ENCODE measurements around the gene HDAC7. TPM values are rescaled to one million over a fixed set of nuclear protein-coding genes. Genes with fewer than 3 reads are reported as not detected.
A peak's percentile ranks its signal among the peaks of the same experiment; 100 is the strongest.

The HDAC7 gene
- total RNA-seq, 1 donor from 2014 or later = 84.4 TPM

GRCh38 chr12:47808050-47808449 lies 11.7 kb downstream of the HDAC7 start:
- DNase-seq (ENCODE audit: low read depth) = no peak
- TF ChIP-seq CTCF (conservative IDR thresholded peaks at IDR 0.05; ENCODE audit: low read depth, low read length) = no peak

GRCh38 chr12:47807338-47807737 lies 12.4 kb downstream of the HDAC7 start:
- DNase-seq (ENCODE audit: low read depth) = no peak
- H3K4me3 ChIP-seq (ENCODE audit: low read depth, low read length) = no peak overlapping the region
- TF ChIP-seq CTCF (conservative IDR thresholded peaks at IDR 0.05; ENCODE audit: low read depth, low read length) = no peak

More at GRCh38 chr12:47808050-47808449, 11.7 kb downstream of the HDAC7 start:
- no peak overlapping the region for H3K4me3 ChIP-seq (ENCODE audit: low read depth, low read length)

GRCh38 chr12:47805417-47805816 lies 14.3 kb downstream of the HDAC7 start:
- no peak for DNase-seq (ENCODE audit: low read depth)
- no peak overlapping the region for H3K4me3 ChIP-seq (ENCODE audit: low read depth, low read length)
- TF ChIP-seq CTCF (conservative IDR thresholded peaks at IDR 0.05; ENCODE audit: low read depth, low read length) = no peak

GRCh38 chr12:47804171-47804570 lies 15.5 kb downstream of the HDAC7 start:
- H3K4me3 ChIP-seq (ENCODE audit: low read depth, low read length) = no peak overlapping the region
- no peak for TF ChIP-seq CTCF (conservative IDR thresholded peaks at IDR 0.05; ENCODE audit: low read depth, low read length)
- no peak for DNase-seq (ENCODE audit: low read depth)

- H3K4me3 ChIP-seq (ENCODE audit: low read depth, low read length) = no peak overlapping the region
- TF ChIP-seq CTCF (conservative IDR thresholded peaks at IDR 0.05; ENCODE audit: low read depth, low read length) = no peak
- no peak for DNase-seq (ENCODE audit: low read depth)
Measured at GRCh38 chr12:47803191-47803875, 16.4 kb downstream of the HDAC7 start.

GRCh38 chr12:47802312-47802711 lies 17.4 kb downstream of the HDAC7 start:
- no peak for DNase-seq (ENCODE audit: low read depth)
- peak; percentile 52 for TF ChIP-seq CTCF (conservative IDR thresholded peaks at IDR 0.05; ENCODE audit: low read depth, low read length)
- H3K4me3 ChIP-seq (ENCODE audit: low read depth, low read length) = no peak overlapping the region

- DNase-seq (ENCODE audit: low read depth) = no peak
- TF ChIP-seq CTCF (conservative IDR thresholded peaks at IDR 0.05; ENCODE audit: low read depth, low read length) = no peak
- H3K4me3 ChIP-seq (ENCODE audit: low read depth, low read length) = no peak overlapping the region
Measured at GRCh38 chr12:47801904-47802246, 17.8 kb downstream of the HDAC7 start.

Data from epithelial cell of proximal tubule (primary cell).